Stimulated activated CD4-positive, alpha-beta T cell treated with anti-CD3 and anti-CD28 coated beads, TNF-alpha, amount 100 ng/mL, for 24 hours (primary cell): ENCODE data around the gene DRD2.

Source experiments
- DNase-seq, 3 experiments: peaks; one replicate each; pipeline ENCODE4 v3.0.0-alpha.2; 2020; ENCODE audit warnings: low read depth in 3 of 3

The DRD2 gene

GRCh38 chr11:113372309-113372708 is 102.9 kb downstream of the DRD2 start:
- DNase-seq, result no peak

GRCh38 chr11:113370634-113371033 is 104.6 kb downstream of the DRD2 start:
- DNase-seq, result no peak

DNA sequence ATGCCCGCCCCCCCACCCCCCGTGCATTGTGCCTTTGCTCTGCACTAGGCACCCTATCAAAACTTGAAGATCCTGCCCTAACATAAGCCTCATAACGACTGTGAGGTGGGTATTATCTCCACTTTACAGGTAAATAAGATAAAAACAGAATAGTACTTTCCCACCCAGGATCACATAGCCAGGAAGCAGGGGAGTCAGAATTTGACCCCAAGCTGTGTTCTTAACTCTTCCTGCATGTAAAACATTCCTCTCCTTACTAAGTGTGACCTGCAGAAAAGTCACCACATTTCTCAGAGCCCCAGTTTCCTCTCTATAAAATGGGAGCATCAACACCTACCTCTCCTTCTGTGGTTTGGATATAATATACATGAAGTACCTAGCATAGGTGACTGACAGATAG is 105.8 kb downstream of the DRD2 start:
- DNase-seq, result no peak

GRCh38 chr11:113365895-113366294 is 109.3 kb downstream of the DRD2 start:
- no peak for DNase-seq

- no peak for DNase-seq
These were observed 111.1 kb downstream of the DRD2 start for GRCh38 chr11:113363996-113364641.

GRCh38 chr11:113363406-113363805 is 111.8 kb downstream of the DRD2 start:
- no peak for DNase-seq
